LNCaP clone FGC (cell line): Measurements from ENCODE around the gene TMPRSS5.
"Not testable (repeated sequence)": the region's sequence is repeated elsewhere in the genome, so short reads cannot be mapped to it uniquely, and the experiment has no call there.

Experiments used
- DNase-seq: peaks from one replicate; pipeline ENCODE4 v3.0.0-alpha.2; 2011; ENCODE audit warnings: low read depth
- H3K4me3 ChIP-seq: 2 replicates; pipeline ENCODE4 v1.5.1; 2011; ENCODE audit warnings: mild to moderate bottlenecking, low read depth, low read length, control low read depth
- TF ChIP-seq, protein P1 (sequence below): IDR thresholded peaks from 2 replicates; pipeline ENCODE4 v1.5.1; 2012; ENCODE audit warnings: mild to moderate bottlenecking; ENCODE audit not compliant: control insufficient read depth, insufficient read depth; ENCODE audit errors: extremely low read depth

TMPRSS5 gene

DNA sequence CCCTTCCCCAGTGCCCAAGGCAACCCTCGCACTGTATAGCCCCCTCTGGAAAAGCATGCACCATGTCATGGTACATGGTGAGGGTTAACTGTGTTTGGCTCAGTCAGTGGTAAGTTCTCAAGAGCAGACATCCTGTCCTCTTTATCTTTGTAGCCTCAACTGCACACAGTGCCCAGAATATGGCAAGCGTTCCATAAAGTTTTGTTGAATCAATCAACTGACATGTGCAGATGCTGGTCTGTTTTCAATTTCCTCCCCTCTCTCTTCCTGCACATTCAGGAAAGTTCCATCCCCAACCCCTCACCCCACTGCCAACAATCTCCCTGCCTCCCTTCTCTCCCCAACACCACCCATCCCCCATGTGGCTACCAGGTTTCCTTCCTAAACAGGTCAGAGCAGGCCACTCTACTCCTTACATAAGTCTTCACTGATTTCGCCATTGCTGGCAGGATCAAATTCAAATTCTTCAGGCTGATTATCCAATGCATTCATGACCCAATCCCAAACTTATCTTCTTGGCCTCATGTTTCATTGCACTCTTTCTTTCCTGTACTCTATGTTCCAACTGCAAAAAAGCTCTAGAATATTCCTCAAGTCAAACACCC lies 15.5 kb upstream of the TMPRSS5 start:
- no peak for DNase-seq
- TF ChIP-seq, protein P1, sequence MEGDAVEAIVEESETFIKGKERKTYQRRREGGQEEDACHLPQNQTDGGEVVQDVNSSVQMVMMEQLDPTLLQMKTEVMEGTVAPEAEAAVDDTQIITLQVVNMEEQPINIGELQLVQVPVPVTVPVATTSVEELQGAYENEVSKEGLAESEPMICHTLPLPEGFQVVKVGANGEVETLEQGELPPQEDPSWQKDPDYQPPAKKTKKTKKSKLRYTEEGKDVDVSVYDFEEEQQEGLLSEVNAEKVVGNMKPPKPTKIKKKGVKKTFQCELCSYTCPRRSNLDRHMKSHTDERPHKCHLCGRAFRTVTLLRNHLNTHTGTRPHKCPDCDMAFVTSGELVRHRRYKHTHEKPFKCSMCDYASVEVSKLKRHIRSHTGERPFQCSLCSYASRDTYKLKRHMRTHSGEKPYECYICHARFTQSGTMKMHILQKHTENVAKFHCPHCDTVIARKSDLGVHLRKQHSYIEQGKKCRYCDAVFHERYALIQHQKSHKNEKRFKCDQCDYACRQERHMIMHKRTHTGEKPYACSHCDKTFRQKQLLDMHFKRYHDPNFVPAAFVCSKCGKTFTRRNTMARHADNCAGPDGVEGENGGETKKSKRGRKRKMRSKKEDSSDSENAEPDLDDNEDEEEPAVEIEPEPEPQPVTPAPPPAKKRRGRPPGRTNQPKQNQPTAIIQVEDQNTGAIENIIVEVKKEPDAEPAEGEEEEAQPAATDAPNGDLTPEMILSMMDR: no peak
- H3K4me3 ChIP-seq: no peak overlapping the region

DNA sequence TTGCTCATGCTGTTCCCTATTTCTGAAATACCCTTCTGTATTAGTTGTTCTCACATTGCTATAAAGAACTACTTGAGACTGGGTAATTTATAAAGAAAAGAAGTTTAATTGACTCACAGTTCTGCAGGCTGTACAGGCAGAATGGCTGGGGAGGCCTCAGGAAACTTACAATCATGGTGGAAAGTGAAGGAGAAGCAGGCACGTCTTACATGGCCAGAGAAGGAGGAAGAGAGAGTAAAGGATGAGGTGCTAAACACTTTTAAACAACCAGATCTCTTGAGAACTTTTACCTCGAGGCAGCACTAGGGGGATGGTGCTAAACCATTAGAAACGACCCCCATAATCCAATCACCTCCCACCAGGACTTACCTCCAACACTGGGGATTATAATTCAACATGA lies 14.4 kb upstream of the TMPRSS5 start:
- not testable (repeated sequence) for H3K4me3 ChIP-seq, DNase-seq

DNA sequence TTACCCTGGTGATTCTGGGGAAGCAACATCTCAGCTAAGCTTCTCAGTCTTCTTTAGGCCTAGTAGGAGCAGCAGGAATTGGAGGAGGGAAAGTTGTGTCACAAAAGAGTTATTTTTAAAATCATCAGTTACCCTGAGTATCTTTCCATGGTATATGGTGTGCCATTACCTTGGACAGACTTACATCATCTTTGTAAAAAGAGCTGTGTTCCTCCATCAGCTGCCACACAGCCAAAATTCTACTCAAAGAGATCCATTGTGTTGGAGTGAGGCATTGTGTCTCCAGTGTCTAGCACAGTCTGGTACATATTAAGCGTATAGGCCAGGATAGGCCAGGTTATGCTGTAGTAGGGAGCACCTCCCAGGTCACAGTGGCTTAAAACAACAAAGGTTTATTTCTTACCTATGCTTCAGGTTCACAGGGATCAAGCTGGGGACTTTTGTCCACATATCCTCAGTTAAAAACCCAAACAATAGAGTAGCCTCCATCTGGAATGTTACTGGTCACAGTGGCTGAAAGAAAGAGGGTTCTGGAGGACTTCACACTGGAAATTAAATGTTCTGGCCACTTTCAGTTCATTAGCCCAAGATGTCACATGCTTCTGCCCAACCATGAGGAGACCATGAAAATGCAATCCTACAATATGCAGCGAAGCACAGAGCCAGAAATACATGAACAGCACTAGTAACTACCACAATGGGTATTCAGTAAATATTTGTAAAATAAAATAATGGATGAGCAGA lies 9.9 kb upstream of the TMPRSS5 start:
- no peak overlapping the region for H3K4me3 ChIP-seq
- DNase-seq: no peak
- TF ChIP-seq, protein P1: no peak

DNA sequence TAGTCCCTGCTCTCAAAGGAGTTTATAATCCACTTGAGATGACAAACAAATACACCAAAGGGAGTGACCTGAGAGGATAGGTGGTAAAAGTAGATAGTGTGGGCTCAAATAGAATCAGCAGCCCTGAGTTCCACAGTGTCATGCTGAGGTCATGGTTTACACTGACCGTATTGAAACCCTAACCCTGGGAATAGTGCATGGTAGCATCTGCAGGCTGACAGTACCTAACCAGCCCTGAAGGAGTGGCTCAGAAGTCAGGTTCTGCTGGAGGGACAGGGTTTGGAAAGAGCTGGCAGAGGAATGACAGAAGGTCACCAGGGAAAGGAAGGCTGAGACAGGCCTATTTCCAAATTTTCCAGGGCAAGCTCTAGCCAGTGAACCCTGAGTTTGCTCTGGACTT lies 9.2 kb upstream of the TMPRSS5 start:
- DNase-seq: no peak
- TF ChIP-seq, protein P1: no peak
- H3K4me3 ChIP-seq: no peak overlapping the region

DNA sequence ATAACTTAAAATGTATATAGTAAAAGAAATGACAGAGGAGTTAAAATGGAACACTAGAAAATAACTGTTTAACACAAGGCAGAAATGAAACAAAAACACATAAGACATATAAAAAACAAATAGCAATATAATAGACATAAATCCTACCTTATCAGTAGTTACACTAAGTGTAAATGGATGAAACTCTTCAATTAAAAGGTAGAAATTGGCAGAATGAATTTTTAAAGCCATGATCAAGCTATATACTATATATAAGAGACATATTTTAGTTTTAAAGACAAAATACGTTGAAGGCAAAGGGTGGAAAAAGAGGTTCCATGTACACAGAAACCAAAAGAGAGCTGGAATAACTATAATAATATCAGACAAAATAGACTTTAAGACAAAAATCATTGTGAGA lies 4.9 kb upstream of the TMPRSS5 start:
- DNase-seq: no peak
- TF ChIP-seq, protein P1: no peak
- H3K4me3 ChIP-seq: no peak overlapping the region

DNA sequence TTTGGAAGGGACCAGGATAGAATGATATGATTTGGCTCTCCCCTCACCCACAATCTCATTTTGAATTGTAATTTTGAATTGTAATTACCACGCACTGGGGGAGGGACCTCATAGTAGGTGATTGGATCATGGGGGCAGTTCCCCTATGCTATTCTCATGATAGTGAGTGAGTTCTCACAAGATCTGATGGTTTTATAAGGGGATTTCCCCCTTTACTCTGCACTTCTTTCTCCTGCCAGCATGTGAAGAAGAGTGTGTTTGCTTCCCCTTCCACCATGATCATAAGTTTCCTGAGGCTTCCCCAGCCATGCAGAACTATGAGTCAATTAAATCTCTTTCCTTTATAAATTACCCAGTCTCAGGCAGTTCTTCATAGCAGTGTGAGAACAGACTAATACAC lies 2.6 kb downstream of the TMPRSS5 start:
- DNase-seq, H3K4me3 ChIP-seq: not testable (repeated sequence)

DNA sequence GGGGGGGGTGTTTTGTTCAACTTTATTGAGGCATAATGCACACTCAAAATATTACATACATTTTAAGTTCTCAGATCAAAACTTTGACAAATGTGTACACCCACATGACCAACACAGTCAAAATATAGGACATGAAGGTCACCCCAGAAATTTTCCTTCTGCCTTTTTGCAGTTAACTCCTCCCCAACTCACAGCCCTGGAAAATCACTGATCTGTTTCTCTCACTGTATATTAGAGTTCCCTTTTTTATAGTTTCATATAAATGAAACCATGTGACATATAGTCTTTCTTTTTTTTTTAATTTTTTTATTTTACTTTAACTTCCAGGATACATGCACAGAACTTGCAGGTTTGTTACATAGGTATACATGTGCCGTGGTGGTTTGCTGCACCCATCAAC lies 4.6 kb downstream of the TMPRSS5 start:
- TF ChIP-seq, protein P1: no peak
- no peak overlapping the region for H3K4me3 ChIP-seq
- DNase-seq: no peak

DNA sequence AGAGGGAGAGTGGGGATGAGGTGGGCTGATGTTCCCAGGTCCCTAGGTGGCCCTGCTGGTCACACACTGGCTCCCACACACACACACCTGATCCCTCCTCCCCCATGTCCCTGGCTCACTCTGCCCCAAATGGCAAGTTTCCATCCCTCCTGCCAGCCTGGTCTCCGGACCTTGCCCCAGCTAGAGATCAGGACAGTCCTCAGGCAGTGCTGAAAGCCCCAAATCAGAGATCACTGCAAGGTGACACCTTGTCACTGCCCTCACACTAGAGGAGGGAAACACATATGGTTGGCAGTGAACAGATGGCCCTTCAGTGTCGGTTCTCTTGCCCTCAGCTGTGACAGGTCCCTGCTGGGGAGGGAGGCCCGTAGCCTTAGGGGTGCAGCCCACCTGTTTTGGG lies 7.6 kb downstream of the TMPRSS5 start:
- no peak for DNase-seq
- H3K4me3 ChIP-seq: no peak overlapping the region
- TF ChIP-seq, protein P1: no peak
